ENCODE measurements around the gene PPP1R26.
A peak's percentile ranks its signal among the peaks of the same experiment; 100 is the strongest.

DNA sequence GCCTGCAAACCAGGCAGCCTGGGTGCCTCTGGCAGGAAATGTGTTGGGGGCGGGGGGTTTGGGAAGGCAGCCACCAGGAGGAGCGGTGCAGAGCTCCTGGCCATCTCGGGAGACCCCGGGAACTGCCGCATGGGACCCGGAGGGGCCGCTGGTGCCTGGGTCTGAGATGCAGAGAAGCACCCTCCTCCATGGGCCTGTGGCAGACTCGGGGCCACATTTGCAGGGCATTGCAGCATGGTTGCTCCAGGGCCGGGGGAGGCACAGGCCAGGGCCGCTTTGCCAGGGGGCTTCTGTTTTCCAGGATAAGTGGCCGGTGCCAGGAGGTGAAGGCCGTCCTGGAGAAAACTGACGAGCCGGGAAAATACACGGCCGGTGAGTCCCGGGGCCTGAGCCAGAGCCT is 43.3 kb downstream of the PPP1R26 start:
- TF ChIP-seq, protein P1, sequence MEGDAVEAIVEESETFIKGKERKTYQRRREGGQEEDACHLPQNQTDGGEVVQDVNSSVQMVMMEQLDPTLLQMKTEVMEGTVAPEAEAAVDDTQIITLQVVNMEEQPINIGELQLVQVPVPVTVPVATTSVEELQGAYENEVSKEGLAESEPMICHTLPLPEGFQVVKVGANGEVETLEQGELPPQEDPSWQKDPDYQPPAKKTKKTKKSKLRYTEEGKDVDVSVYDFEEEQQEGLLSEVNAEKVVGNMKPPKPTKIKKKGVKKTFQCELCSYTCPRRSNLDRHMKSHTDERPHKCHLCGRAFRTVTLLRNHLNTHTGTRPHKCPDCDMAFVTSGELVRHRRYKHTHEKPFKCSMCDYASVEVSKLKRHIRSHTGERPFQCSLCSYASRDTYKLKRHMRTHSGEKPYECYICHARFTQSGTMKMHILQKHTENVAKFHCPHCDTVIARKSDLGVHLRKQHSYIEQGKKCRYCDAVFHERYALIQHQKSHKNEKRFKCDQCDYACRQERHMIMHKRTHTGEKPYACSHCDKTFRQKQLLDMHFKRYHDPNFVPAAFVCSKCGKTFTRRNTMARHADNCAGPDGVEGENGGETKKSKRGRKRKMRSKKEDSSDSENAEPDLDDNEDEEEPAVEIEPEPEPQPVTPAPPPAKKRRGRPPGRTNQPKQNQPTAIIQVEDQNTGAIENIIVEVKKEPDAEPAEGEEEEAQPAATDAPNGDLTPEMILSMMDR (conservative IDR thresholded peaks at IDR 0.05; ENCODE audit: low read depth in 2 of 2) = 0 out of 4 replicates have a peak, but pooled peaks of 1 of the 2 experiments have one; percentile 8
- TF ChIP-seq EZH2 (IDR thresholded peaks at IDR 0.05; ENCODE audit: low read depth, unreplicated experiment) = no peak
- TF ChIP-seq POLR2AphosphoS5 (IDR thresholded peaks at IDR 0.05; ENCODE audit: low read depth) = no peak
- TF ChIP-seq, protein P2, sequence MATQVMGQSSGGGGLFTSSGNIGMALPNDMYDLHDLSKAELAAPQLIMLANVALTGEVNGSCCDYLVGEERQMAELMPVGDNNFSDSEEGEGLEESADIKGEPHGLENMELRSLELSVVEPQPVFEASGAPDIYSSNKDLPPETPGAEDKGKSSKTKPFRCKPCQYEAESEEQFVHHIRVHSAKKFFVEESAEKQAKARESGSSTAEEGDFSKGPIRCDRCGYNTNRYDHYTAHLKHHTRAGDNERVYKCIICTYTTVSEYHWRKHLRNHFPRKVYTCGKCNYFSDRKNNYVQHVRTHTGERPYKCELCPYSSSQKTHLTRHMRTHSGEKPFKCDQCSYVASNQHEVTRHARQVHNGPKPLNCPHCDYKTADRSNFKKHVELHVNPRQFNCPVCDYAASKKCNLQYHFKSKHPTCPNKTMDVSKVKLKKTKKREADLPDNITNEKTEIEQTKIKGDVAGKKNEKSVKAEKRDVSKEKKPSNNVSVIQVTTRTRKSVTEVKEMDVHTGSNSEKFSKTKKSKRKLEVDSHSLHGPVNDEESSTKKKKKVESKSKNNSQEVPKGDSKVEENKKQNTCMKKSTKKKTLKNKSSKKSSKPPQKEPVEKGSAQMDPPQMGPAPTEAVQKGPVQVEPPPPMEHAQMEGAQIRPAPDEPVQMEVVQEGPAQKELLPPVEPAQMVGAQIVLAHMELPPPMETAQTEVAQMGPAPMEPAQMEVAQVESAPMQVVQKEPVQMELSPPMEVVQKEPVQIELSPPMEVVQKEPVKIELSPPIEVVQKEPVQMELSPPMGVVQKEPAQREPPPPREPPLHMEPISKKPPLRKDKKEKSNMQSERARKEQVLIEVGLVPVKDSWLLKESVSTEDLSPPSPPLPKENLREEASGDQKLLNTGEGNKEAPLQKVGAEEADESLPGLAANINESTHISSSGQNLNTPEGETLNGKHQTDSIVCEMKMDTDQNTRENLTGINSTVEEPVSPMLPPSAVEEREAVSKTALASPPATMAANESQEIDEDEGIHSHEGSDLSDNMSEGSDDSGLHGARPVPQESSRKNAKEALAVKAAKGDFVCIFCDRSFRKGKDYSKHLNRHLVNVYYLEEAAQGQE (IDR thresholded peaks at IDR 0.05; ENCODE audit: unreplicated experiment) = no peak

Data from GM23338 (cell line).